Left hindlimb (tissue), 1 donor: Measurements from ENCODE around the gene CLEC16A.
A peak's percentile ranks its signal among the peaks of the same experiment; 100 is the strongest.

Experiments used
- DNase-seq: peaks from one replicate; pipeline ENCODE4 v3.0.0-alpha.2; 2018

The CLEC16A gene

GRCh38 chr16:11066261-11066870 lies 122.0 kb downstream of the CLEC16A start:
- peak; percentile 12 for DNase-seq

GRCh38 chr16:11067266-11067665 lies 122.9 kb downstream of the CLEC16A start:
- no peak for DNase-seq

- peak; percentile 21 for DNase-seq
Measured at GRCh38 chr16:11067697-11068141, 123.4 kb downstream of the CLEC16A start.

- DNase-seq: no peak
Measured at GRCh38 chr16:11071829-11072228, 127.5 kb downstream of the CLEC16A start.

GRCh38 chr16:11072420-11073153 lies 128.2 kb downstream of the CLEC16A start:
- DNase-seq: peak; percentile 14

- DNase-seq: peak; percentile 16
Measured at GRCh38 chr16:11073407-11073999, 129.1 kb downstream of the CLEC16A start.

- no peak for DNase-seq
Measured at GRCh38 chr16:11074131-11074530, 129.8 kb downstream of the CLEC16A start.

GRCh38 chr16:11075163-11075562 lies 130.8 kb downstream of the CLEC16A start:
- DNase-seq: no peak

- peak; percentile 23 for DNase-seq
Measured at GRCh38 chr16:11076259-11077018, 132.1 kb downstream of the CLEC16A start.

- DNase-seq: peak; percentile 8
Measured at GRCh38 chr16:11078812-11079459, 134.6 kb downstream of the CLEC16A start.

- DNase-seq: peak; percentile 61
Measured at GRCh38 chr16:11079652-11080187, 135.4 kb downstream of the CLEC16A start.

- no peak for DNase-seq
Measured at GRCh38 chr16:11080327-11080967, 136.1 kb downstream of the CLEC16A start.

- DNase-seq: no peak
Measured at GRCh38 chr16:11080999-11081630, 136.8 kb downstream of the CLEC16A start.

GRCh38 chr16:11082108-11082859 lies 137.9 kb downstream of the CLEC16A start:
- no peak for DNase-seq

- DNase-seq: no peak
Measured at GRCh38 chr16:11082860-11083388, 138.6 kb downstream of the CLEC16A start.

GRCh38 chr16:11084484-11084875 lies 140.1 kb downstream of the CLEC16A start:
- no peak for DNase-seq

GRCh38 chr16:11084876-11085485 lies 140.6 kb downstream of the CLEC16A start:
- DNase-seq: no peak

GRCh38 chr16:11085916-11086315 lies 141.6 kb downstream of the CLEC16A start:
- no peak for DNase-seq

- DNase-seq: peak; percentile 4
Measured at GRCh38 chr16:11087691-11088073, 143.3 kb downstream of the CLEC16A start.
